ENCODE data around the gene NONO. TPM values are rescaled to one million over a fixed set of nuclear protein-coding genes. Genes with fewer than 3 reads are reported as not detected.
"Not testable (repeated sequence)": the region's sequence is repeated elsewhere in the genome, so short reads cannot be mapped to it uniquely, and the experiment has no call there.

Gene NONO
- total RNA-seq, 2 donors from 2014 or later, result 132 to 176 TPM

- ATAC-seq (no peak), DNase-seq (peak; percentile 14 to 50 (median 36))
- H3K36me3 ChIP-seq (replicated peaks in 1 of 2; ENCODE audit: insufficient read depth in 1 of 2, low read depth in 2 of 2), result no peaks in the 10 kb centered on the region
- H3K4me3 ChIP-seq, result peak overlapping the region; percentile 27 to 46
- peaks cover 20% of the 10 kb centered on the region for H3K4me1 ChIP-seq
- intact Hi-C loops (cut with DNase I), result no loop called here
- no peaks in the 10 kb centered on the region for H3K27me3 ChIP-seq
- TF ChIP-seq POLR2A (IDR thresholded peaks at IDR 0.05), result no peak
- peak; percentile 15 to 43 (median 33) for TF ChIP-seq CTCF (IDR thresholded peaks at IDR 0.05)
- H3K9me3 ChIP-seq, result no peaks in the 10 kb centered on the region
- 1 to 3% methylated on average over 16 to 17 of the region's 35 CpGs for WGBS, 2 donors
- H3K27ac ChIP-seq, result peak overlapping the region in 3 of 4 donors; percentile 83 to 89 (median 88)
These were observed 30.0 kb upstream of the NONO start for GRCh38 chrX:71253253-71254091.

DNA sequence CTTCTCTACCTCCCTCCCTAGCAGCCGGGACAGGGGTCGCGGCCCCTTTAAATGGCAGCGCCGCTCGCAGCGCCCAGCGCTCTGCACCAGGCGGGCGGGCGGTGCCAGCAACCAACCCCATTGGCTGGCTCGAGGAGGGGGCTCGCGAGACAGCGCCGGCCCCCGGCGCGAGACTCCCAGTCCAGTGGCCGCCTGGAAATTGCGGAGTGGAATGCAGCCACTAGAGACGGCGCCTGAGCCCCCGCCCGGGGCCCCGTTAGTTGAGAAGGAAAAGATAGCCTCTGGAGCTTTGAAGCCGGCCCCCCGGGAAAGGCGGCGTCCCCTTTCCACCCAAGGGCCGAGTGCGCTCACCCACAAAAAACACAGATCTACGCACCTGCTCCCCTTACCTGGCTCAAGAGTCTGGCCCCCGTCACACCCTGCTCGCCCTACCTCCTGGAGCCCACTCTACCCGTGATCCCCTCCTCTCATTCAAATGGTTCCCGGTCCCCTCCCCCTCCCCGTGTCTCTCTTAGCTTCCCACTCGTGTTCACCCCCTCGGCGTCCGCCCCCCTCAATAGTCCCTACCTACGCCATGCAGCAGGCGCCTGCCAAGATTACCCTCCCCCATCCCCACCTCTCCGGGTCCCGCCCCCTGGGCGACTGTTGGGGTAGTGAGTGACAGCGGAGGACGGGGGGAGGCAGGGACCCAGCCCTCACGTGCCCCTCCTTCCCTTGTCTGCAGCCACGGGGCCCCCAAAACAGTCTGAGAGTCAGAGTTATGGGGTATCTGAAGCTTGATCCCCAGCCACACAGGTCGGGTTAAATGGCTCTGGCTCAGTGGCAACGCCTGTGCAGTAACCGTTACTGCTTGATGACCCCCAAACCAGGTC lies 29.1 kb upstream of the NONO start, which contains the start of gene ZMYM3:
TSS of gene ZMYM3 (minus strand) at position 49 of the 872 bp plus-strand sequence. CDS start 885 bp downstream, outside the sequence.
- TF ChIP-seq POLR2A (IDR thresholded peaks at IDR 0.05) (peak in 2 of 3 donors; percentile 53 to 57), CTCF (IDR thresholded peaks at IDR 0.05) (no peak)
- WGBS, 2 donors, result 0 to 8% methylated on average over 4 to 36 of the region's 54 CpGs
- H3K9me3 ChIP-seq, result no peaks in the 10 kb centered on the region
- intact Hi-C loops (cut with DNase I), result no loop called here
- peaks cover 20% of the 10 kb centered on the region for H3K4me1 ChIP-seq
- H3K27ac ChIP-seq, result peak within 1 kb of the TSS; percentile 57 to 89 (median 86)
- peak within 1 kb of the TSS; percentile 27 to 46 for H3K4me3 ChIP-seq
- ATAC-seq, result peak; percentile 96
- DNase-seq, result peak; percentile 85 to 90 (median 88)
- no peaks in the 10 kb centered on the region for H3K36me3 ChIP-seq (replicated peaks in 1 of 2; ENCODE audit: insufficient read depth in 1 of 2, low read depth in 2 of 2)
- H3K27me3 ChIP-seq, result no peaks in the 10 kb centered on the region

GRCh38 chrX:71256051-71256450 lies 27.4 kb upstream of the NONO start:
- Histone ChIP-seq H3K36me3 (replicated peaks in 1 of 2; ENCODE audit: insufficient read depth in 1 of 2, low read depth in 2 of 2) (no peaks in the 10 kb centered on the region), H3K4me1 (peaks cover 20% of the 10 kb centered on the region), H3K4me3 (no peak overlapping the region), H3K27ac (peak overlapping the region in 3 of 4 donors; percentile 27 to 89 (median 88)), H3K9me3 (no peaks in the 10 kb centered on the region), H3K27me3 (no peaks in the 10 kb centered on the region)
- intact Hi-C loops (cut with DNase I), result no loop called here
- ATAC-seq (no peak), DNase-seq (no peak)
- WGBS, 2 donors, result 73 to 86% methylated on average over 3 to 6 of the region's 6 CpGs
- TF ChIP-seq CTCF (IDR thresholded peaks at IDR 0.05) (no peak), POLR2A (IDR thresholded peaks at IDR 0.05) (no peak)

GRCh38 chrX:71256856-71257255 lies 26.6 kb upstream of the NONO start:
- H3K9me3 ChIP-seq, result no peaks in the 10 kb centered on the region
- WGBS, 2 donors, result 92 to 100% methylated on average over 1 to 3 of the region's 4 CpGs
- no peaks in the 10 kb centered on the region for H3K27me3 ChIP-seq
- intact Hi-C loops (cut with DNase I), result no loop called here
- DNase-seq (no peak), ATAC-seq (no peak)
- no peak overlapping the region for H3K27ac ChIP-seq
- TF ChIP-seq POLR2A (IDR thresholded peaks at IDR 0.05), result no peak
- TF ChIP-seq CTCF (IDR thresholded peaks at IDR 0.05), result no peak
- H3K36me3 ChIP-seq (replicated peaks in 1 of 2; ENCODE audit: insufficient read depth in 1 of 2, low read depth in 2 of 2), result no peaks in the 10 kb centered on the region
- H3K4me3 ChIP-seq, result no peak overlapping the region
- H3K4me1 ChIP-seq, result peaks cover 20% of the 10 kb centered on the region

DNA sequence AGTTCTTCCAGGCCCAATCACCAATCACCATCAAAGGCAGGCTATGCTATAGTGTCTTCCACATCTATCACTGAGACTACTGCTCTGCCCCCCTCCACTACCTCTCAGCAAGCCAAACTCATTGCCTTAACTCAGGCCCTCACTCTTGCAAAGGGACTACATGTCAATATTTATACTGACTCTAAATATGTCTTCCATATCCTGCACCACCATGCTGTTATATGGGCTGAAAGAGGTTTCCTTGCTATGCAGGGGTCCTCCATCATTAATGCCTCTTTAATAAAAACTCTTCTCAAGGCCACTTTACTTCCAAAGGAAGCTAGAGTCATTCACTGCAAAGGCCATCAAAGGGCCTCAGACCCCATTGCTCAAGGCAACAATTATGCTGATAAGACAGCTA lies 14.8 kb upstream of the NONO start:
- ATAC-seq; H3K4me1 ChIP-seq; H3K9me3 ChIP-seq; H3K4me3 ChIP-seq; DNase-seq; H3K27ac ChIP-seq; H3K27me3 ChIP-seq; H3K36me3 ChIP-seq (replicated peaks in 1 of 2; ENCODE audit: insufficient read depth in 1 of 2, low read depth in 2 of 2); intact Hi-C loops (cut with DNase I): not testable (repeated sequence)

Measured in body of pancreas (tissue), 4 donors.